ENCODE data around the gene ARSD.
A peak's percentile ranks its signal among the peaks of the same experiment; 100 is the strongest.
"Not testable (repeated sequence)": the region's sequence is repeated elsewhere in the genome, so short reads cannot be mapped to it uniquely, and the experiment has no call there.

Gene ARSD

DNA sequence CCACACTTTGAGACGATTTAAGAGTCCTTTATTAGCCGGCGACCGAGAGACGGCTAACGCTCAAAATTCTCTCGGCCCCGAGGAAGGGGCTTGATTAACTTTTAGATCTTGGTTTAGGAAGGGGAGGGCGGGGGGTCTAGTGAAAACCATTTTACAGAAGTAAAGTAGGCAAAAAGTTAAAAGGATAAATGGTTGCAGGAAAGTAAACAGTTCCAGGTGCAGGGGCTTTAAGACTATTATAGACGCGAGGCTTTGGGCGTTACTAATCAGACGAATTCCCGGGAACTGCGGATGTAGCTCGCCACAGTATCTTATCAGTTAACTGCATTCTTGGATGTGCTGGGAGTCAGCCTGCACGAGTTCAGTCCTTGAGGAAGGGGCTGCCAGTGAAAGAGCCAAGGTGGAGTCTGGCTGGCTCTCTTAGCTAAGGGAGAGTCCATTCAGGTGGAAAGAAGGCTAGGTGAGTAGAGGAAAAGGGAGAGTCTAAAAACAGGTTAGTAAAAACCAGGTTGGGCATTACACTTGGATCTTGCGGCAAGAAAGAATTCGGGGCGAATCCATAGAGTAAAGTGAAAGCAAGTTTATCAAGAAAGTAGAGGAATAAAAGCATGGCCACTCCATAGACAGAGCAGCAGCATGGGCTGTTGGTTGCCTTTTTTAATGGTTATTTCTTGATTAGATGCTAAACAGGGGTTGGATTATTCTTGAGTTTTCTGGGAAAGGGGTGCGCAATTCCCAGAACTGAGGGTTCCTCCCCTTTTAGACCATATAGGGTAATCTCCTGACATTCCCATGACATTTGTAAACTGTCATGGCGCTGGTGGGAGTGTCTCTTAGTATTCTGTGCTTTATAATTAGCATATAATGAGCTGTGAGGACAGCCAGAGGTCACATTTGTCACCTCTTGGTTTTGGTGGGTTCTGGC is 38.3 kb downstream of the ARSD start:
- not testable (repeated sequence) for H3K9me3 ChIP-seq (ENCODE audit: control insufficient read depth in 2 of 2, low read length in 2 of 2); H3K27ac ChIP-seq (ENCODE audit: low read length); H3K4me3 ChIP-seq (ENCODE audit: low read length in 2 of 2); H3K27me3 ChIP-seq (ENCODE audit: control insufficient read depth in 1 of 2, insufficient read depth in 2 of 2, low read length in 2 of 2); H3K36me3 ChIP-seq (ENCODE audit: control insufficient read depth in 2 of 2, insufficient read depth in 2 of 2, low read length in 2 of 2); H3K4me1 ChIP-seq (ENCODE audit: control insufficient read depth, insufficient read depth, low read length); H3K9ac ChIP-seq (ENCODE audit: low read length in 2 of 2)

DNA sequence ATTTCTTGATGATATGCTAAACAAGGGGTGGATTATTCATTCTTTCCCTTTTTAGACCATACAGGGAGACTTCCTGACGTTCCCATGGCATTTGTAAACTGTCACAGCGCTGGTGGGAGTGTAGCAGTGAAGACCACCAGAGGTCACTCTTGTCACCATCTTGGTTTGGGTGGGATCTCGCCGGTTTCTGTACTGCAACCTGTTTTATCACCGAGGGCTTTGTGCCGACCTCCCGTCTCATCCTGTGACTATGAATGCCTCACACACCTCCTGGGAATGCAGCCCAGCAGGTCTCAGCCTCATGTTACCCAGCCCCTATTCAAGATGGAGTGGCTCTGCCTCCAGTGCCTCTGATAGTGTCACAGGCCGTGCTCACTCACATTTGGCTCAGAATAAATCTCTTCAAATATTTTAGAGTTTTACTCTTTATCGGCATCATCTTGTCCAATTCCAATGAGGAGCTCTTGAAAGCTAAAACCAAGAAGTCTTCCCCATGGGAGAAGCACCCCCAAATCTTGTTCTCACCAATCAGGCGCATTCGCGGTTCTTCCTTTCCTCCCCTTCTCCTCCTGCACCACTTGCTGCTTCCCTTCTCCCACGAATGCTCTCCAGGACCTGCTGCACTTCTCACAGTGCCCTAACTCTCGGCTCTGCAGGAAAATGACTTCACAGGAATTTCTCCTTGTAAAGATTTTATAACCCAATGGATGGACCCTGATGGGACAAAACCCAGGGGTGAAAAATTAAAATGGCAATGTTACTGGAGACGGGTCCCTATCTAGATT is 39.2 kb downstream of the ARSD start:
- H3K4me3 ChIP-seq (ENCODE audit: low read length in 2 of 2): peak overlapping the region; percentile 65 to 74
- H3K36me3 ChIP-seq (ENCODE audit: control insufficient read depth in 2 of 2, insufficient read depth in 2 of 2, low read length in 2 of 2); H3K27ac ChIP-seq (ENCODE audit: low read length); H3K4me1 ChIP-seq (ENCODE audit: control insufficient read depth, insufficient read depth, low read length); H3K9me3 ChIP-seq (ENCODE audit: control insufficient read depth in 2 of 2, low read length in 2 of 2); H3K27me3 ChIP-seq (ENCODE audit: control insufficient read depth in 1 of 2, insufficient read depth in 2 of 2, low read length in 2 of 2): not testable (repeated sequence)
- peak overlapping the region; percentile 55 to 59 for H3K9ac ChIP-seq (ENCODE audit: low read length in 2 of 2)

DNA sequence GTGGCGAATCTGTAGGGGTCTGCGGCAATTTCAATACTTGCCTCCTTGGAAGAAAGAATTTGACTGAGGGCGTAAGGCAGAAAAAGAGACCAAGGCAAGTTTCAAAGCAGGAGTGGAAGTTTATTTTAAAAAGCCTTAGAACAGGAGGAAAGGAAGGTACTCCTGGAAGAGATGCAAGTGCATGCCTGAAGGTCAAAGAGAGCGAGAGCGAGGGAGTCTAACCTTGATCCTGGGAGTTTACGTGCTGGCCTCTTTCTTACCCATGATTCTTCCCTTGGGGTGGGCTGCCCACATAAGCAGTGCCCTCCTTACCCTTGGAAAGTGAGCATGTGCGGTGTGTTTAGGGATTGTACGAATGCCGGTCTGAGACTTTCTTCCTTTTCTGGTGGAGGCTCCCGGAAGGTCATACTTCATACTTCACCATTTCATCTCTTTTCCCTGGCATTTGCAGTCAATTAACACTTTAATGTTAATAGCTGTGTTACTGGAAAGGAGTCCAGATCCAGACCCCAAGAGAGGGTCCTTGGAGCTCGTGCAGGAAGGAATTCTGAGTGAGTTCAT is 40.0 kb downstream of the ARSD start:
- H3K36me3 ChIP-seq (ENCODE audit: control insufficient read depth in 2 of 2, insufficient read depth in 2 of 2, low read length in 2 of 2): no peaks in the 10 kb centered on the region
- peak overlapping the region; percentile 65 to 74 for H3K4me3 ChIP-seq (ENCODE audit: low read length in 2 of 2)
- H3K9ac ChIP-seq (ENCODE audit: low read length in 2 of 2): peak overlapping the region; percentile 55 to 59
- H3K9me3 ChIP-seq (ENCODE audit: control insufficient read depth in 2 of 2, low read length in 2 of 2): peaks cover 0 to 2% of the 10 kb centered on the region in 2 donors
- no peak overlapping the region for H3K27ac ChIP-seq (ENCODE audit: low read length)
- H3K4me1 ChIP-seq (ENCODE audit: control insufficient read depth, insufficient read depth, low read length): no peaks in the 10 kb centered on the region
- no peaks in the 10 kb centered on the region for H3K27me3 ChIP-seq (ENCODE audit: control insufficient read depth in 1 of 2, insufficient read depth in 2 of 2, low read length in 2 of 2)

DNA sequence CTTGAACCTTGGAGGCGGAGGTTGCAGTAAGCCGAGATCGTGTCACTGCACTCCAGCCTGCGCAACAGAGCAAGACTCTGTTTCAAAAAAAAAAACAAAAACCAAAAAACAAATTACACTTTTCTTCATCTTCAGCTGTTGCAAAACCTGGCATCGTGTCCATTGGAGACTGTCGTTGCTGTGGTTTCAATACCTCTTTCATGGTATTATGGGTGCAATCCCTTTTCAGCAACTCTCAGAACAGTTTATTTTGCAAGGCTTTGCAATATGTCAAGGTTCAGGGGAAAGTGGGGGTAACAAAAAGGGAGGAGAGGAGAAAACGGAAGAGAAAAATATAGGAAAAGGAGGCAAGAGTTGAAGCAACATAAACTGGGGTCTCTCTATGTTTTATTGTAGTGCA is 40.8 kb downstream of the ARSD start:
- peaks cover 0 to 2% of the 10 kb centered on the region in 2 donors for H3K9me3 ChIP-seq (ENCODE audit: control insufficient read depth in 2 of 2, low read length in 2 of 2)
- no peak overlapping the region for H3K4me3 ChIP-seq (ENCODE audit: low read length in 2 of 2)
- H3K36me3 ChIP-seq (ENCODE audit: control insufficient read depth in 2 of 2, insufficient read depth in 2 of 2, low read length in 2 of 2): no peaks in the 10 kb centered on the region
- no peaks in the 10 kb centered on the region for H3K27me3 ChIP-seq (ENCODE audit: control insufficient read depth in 1 of 2, insufficient read depth in 2 of 2, low read length in 2 of 2)
- no peak overlapping the region for H3K27ac ChIP-seq (ENCODE audit: low read length)
- no peaks in the 10 kb centered on the region for H3K4me1 ChIP-seq (ENCODE audit: control insufficient read depth, insufficient read depth, low read length)
- H3K9ac ChIP-seq (ENCODE audit: low read length in 2 of 2): no peak overlapping the region

DNA sequence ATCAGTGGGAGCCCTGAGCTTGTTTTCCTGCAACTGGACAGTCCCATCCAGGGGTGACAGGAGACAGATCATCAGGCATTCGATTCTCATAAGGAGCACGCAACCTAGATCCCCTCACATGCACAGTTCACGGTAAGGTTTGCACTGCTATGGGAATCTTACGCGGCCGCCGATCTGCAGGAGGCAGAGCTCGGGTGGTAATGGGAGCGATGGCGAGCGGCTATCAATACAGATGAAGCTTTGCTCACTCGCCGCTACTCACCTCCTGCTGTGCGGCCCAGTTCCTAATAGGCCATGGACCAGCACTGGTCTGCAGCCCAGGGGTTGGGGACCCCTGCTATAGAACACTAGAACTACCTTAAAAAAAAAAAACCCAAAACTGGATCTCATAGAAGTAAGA is 45.4 kb downstream of the ARSD start:
- Histone ChIP-seq H3K4me3 (ENCODE audit: low read length in 2 of 2) (no peak overlapping the region), H3K36me3 (ENCODE audit: control insufficient read depth in 2 of 2, insufficient read depth in 2 of 2, low read length in 2 of 2) (no peaks in the 10 kb centered on the region), H3K9me3 (ENCODE audit: control insufficient read depth in 2 of 2, low read length in 2 of 2) (no peaks in the 10 kb centered on the region), H3K27me3 (ENCODE audit: control insufficient read depth in 1 of 2, insufficient read depth in 2 of 2, low read length in 2 of 2) (no peaks in the 10 kb centered on the region), H3K27ac (ENCODE audit: low read length) (no peak overlapping the region), H3K4me1 (ENCODE audit: control insufficient read depth, insufficient read depth, low read length) (no peaks in the 10 kb centered on the region), H3K9ac (ENCODE audit: low read length in 2 of 2) (no peak overlapping the region)

DNA sequence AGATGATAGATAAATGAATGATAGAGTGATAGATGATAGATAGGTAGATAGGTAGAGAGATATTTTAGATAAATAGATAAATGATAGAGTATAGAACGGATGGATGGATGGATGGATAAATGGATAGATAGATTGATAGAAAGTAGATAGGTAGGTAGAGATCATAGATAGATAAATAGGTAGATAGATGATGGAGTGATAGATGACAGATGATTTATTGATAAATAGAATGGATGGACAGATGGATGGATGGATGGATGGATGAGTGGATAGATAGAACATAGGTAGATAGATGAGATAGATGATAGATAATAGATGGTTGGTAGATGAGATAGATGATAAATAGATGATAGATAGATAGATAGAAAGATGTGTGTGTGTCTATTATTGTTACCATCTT is 49.5 kb downstream of the ARSD start:
- no peaks in the 10 kb centered on the region for H3K9me3 ChIP-seq (ENCODE audit: control insufficient read depth in 2 of 2, low read length in 2 of 2)
- no peaks in the 10 kb centered on the region for H3K27me3 ChIP-seq (ENCODE audit: control insufficient read depth in 1 of 2, insufficient read depth in 2 of 2, low read length in 2 of 2)
- H3K4me1 ChIP-seq (ENCODE audit: control insufficient read depth, insufficient read depth, low read length): no peaks in the 10 kb centered on the region
- H3K27ac ChIP-seq (ENCODE audit: low read length): no peak overlapping the region
- no peak overlapping the region for H3K9ac ChIP-seq (ENCODE audit: low read length in 2 of 2)
- H3K4me3 ChIP-seq (ENCODE audit: low read length in 2 of 2): no peak overlapping the region
- no peaks in the 10 kb centered on the region for H3K36me3 ChIP-seq (ENCODE audit: control insufficient read depth in 2 of 2, insufficient read depth in 2 of 2, low read length in 2 of 2)

DNA sequence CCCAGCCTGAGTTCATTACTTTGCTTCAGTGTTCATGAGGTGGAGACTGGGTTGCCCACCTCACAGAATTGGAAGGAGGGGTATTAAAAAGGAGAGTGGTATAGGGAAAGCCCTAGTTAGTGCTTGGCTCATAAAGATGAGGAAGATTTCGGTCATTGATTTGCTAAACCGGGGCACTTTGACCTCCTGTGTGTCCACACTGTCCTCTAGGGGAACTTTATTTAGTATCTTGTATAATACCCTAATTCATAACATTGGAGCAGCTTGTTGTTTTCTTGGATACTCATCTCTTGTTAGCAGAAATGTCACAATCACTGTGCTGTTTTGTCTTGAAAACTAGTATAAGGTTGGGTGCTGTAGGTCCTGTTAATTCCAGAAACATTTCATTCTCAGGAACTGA is 50.6 kb downstream of the ARSD start:
- Histone ChIP-seq H3K4me3 (ENCODE audit: low read length in 2 of 2) (no peak overlapping the region), H3K9me3 (ENCODE audit: control insufficient read depth in 2 of 2, low read length in 2 of 2) (no peaks in the 10 kb centered on the region), H3K36me3 (ENCODE audit: control insufficient read depth in 2 of 2, insufficient read depth in 2 of 2, low read length in 2 of 2) (no peaks in the 10 kb centered on the region), H3K27me3 (ENCODE audit: control insufficient read depth in 1 of 2, insufficient read depth in 2 of 2, low read length in 2 of 2) (no peaks in the 10 kb centered on the region), H3K27ac (ENCODE audit: low read length) (no peak overlapping the region), H3K9ac (ENCODE audit: low read length in 2 of 2) (no peak overlapping the region), H3K4me1 (ENCODE audit: control insufficient read depth, insufficient read depth, low read length) (no peaks in the 10 kb centered on the region)

DNA sequence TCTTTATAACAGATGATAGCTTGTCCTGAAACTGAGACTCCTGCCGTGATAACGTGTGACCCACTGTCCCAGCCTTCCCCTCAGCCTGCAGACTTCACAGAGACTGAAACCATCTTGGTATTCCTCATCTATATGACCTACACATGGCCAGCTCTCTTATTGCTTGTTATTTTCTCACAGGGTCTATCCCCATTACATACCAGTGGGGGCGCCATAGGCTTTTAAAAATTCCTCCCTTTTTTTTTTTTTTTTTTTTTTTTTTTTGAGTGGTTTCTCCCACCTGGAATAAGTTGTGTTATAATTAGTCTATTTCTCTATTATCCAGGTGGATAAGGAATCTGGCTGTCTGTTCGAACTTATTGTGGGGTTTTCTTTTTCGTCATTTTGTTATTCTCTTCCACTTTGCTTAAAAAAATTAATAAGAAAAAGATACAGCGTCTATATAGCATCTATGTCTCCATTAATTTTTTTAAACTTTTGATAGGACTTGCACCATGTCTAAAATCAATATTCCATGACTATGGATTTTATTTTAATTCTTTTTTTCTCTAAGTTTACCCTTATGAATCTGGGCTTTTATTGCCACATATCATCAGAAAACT is 53.2 kb downstream of the ARSD start:
- Histone ChIP-seq H3K27me3 (ENCODE audit: control insufficient read depth in 1 of 2, insufficient read depth in 2 of 2, low read length in 2 of 2) (no peaks in the 10 kb centered on the region), H3K27ac (ENCODE audit: low read length) (no peak overlapping the region), H3K4me1 (ENCODE audit: control insufficient read depth, insufficient read depth, low read length) (no peaks in the 10 kb centered on the region), H3K36me3 (ENCODE audit: control insufficient read depth in 2 of 2, insufficient read depth in 2 of 2, low read length in 2 of 2) (no peaks in the 10 kb centered on the region), H3K9ac (ENCODE audit: low read length in 2 of 2) (no peak overlapping the region), H3K9me3 (ENCODE audit: control insufficient read depth in 2 of 2, low read length in 2 of 2) (no peaks in the 10 kb centered on the region), H3K4me3 (ENCODE audit: low read length in 2 of 2) (no peak overlapping the region)

DNA sequence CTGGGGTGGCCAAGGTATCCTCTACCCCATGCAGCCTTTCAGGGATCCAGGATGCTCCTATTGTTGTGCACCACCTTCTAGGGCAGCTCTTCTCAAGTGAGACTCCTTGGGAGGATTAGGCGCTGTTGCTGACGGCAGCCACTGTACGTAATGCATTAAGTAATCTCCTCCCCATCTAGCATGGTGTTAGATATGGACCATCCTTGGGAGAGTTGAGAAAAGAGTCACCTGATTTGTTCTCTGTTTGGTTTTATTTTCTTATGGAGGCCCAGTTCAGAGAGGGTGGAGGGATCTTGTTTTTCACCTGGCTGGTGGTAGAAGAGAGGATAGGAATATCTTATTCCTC is 54.0 kb downstream of the ARSD start:
- Histone ChIP-seq H3K36me3 (ENCODE audit: control insufficient read depth in 2 of 2, insufficient read depth in 2 of 2, low read length in 2 of 2) (no peaks in the 10 kb centered on the region), H3K4me1 (ENCODE audit: control insufficient read depth, insufficient read depth, low read length) (no peaks in the 10 kb centered on the region), H3K27ac (ENCODE audit: low read length) (no peak overlapping the region), H3K4me3 (ENCODE audit: low read length in 2 of 2) (no peak overlapping the region), H3K9ac (ENCODE audit: low read length in 2 of 2) (no peak overlapping the region), H3K27me3 (ENCODE audit: control insufficient read depth in 1 of 2, insufficient read depth in 2 of 2, low read length in 2 of 2) (no peaks in the 10 kb centered on the region), H3K9me3 (ENCODE audit: control insufficient read depth in 2 of 2, low read length in 2 of 2) (no peaks in the 10 kb centered on the region)

DNA sequence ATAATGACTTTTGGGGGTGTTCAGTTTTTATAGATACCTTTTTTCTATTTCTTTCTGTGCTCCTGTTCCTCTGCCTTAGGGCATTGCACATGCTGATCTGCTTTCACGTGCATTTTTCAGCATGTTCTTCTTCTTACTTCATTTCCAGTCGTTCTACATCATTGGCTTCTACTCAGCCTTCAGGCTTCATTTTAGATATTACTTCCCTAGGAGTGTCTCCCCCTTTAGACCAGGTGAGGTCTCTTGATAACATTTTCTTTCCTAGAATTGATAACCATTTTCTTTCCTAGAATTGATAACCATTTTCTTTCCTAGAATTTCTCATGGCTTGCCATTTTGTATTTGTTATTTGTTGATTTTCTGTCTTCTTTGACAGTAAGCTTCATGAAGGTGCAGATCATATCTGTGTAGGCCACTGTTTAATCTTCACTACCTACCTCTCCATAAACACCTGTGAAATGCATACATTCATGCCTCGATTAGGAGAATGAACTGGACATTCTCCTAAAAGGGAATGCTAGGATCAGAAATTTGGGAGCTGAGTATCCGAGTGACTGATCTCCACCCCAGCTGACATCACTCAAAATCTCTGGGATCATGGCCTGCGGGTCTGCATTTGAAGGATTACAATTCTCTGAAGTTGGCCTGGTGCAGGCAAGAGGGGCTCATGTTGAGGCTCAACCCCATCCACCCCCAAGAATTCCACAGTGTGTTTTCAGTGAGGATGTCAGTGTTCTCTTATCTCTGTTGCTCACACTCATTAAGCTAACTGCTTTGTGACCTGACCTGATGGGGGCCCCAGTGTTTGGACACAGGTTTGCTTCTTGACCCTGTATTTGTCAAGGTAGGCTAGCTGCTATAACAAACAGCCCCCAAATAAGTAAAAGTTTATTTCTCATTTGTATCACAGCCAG is 54.7 kb downstream of the ARSD start:
- H3K4me3 ChIP-seq (ENCODE audit: low read length in 2 of 2): no peak overlapping the region
- H3K9me3 ChIP-seq (ENCODE audit: control insufficient read depth in 2 of 2, low read length in 2 of 2): no peaks in the 10 kb centered on the region
- no peaks in the 10 kb centered on the region for H3K36me3 ChIP-seq (ENCODE audit: control insufficient read depth in 2 of 2, insufficient read depth in 2 of 2, low read length in 2 of 2)
- no peaks in the 10 kb centered on the region for H3K4me1 ChIP-seq (ENCODE audit: control insufficient read depth, insufficient read depth, low read length)
- no peak overlapping the region for H3K9ac ChIP-seq (ENCODE audit: low read length in 2 of 2)
- H3K27ac ChIP-seq (ENCODE audit: low read length): no peak overlapping the region
- no peaks in the 10 kb centered on the region for H3K27me3 ChIP-seq (ENCODE audit: control insufficient read depth in 1 of 2, insufficient read depth in 2 of 2, low read length in 2 of 2)
